PC-3 (cell line): Measurements from ENCODE around the gene CAVIN3. TPM values are rescaled to one million over a fixed set of nuclear protein-coding genes. Genes with fewer than 3 reads are reported as not detected.
A peak's percentile ranks its signal among the peaks of the same experiment; 100 is the strongest.

ENCODE experiments used
- ATAC-seq: fragments of 200-7000 bp; cut with Tn5 transposase; 2 replicates; pipeline ENCODE4 v1.9.1; 2020; ENCODE audit warnings: mild to moderate bottlenecking, moderate library complexity
- BruUV-seq: library from RNA; stranded (reverse); fragments of 400-500 nt; replicated peaks from 2 replicates; lab custom pipeline; 2021; lab: Mats Ljungman, UMichigan
- CTCF ChIA-PET: fragments of 300-600 bp; sonication (Branson Sonifier 250); formaldehyde crosslinking; loops from one replicate; lab custom pipeline; 2022; ENCODE audit warnings: antibody characterized with exemption; lab: Charles Lee
- POLR2A ChIA-PET: fragments of 300-600 bp; sonication (Branson Sonifier 250); formaldehyde crosslinking; loops from one replicate; lab custom pipeline; 2022; ENCODE audit warnings: antibody characterized with exemption; ENCODE audit not compliant: unreplicated experiment; lab: Charles Lee
- DNase-seq: peaks from one replicate; pipeline ENCODE4 v3.0.0-alpha.2; 2015
- H2AFZ ChIP-seq: fragments of 300-600 bp; sonication (generic); 2 replicates; pipeline ENCODE4 v1.6.0; 2016; ENCODE audit warnings: antibody characterized with exemption, low read length
- H3F3A ChIP-seq: fragments of 300-600 bp; sonication (generic); one replicate; pipeline ENCODE4 v1.6.0; 2017; ENCODE audit warnings: antibody characterized with exemption, low read length, control low read depth, mild to moderate bottlenecking; ENCODE audit not compliant: unreplicated experiment
- H3K27ac ChIP-seq: fragments of 300-600 bp; sonication (generic); 2 replicates; pipeline ENCODE4 v1.5.1; 2016; ENCODE audit warnings: mild to moderate bottlenecking, low read length
- H3K27me3 ChIP-seq: fragments of 300-600 bp; sonication (generic); 2 replicates; pipeline ENCODE4 v1.6.1; 2016; ENCODE audit warnings: low read length, mixed read lengths
- H3K36me3 ChIP-seq: fragments of 300-600 bp; sonication (generic); 2 replicates; pipeline ENCODE4 v1.6.1; 2016; ENCODE audit warnings: low read depth, mixed run types, low read length, mixed read lengths
- H3K4me1 ChIP-seq: fragments of 300-600 bp; sonication (generic); 2 replicates; pipeline ENCODE4 v1.5.1; 2016; ENCODE audit warnings: low read length; ENCODE audit not compliant: insufficient read depth
- H3K4me2 ChIP-seq: fragments of 300-600 bp; sonication (generic); 2 replicates; pipeline ENCODE4 v1.6.0; 2016; ENCODE audit warnings: low read length
- H3K4me3 ChIP-seq: fragments of 300-600 bp; sonication (generic); 2 replicates; pipeline ENCODE4 v1.5.1; 2016; ENCODE audit warnings: mild to moderate bottlenecking, low read length, mixed read lengths
- H3K79me2 ChIP-seq: fragments of 300-600 bp; sonication (generic); 2 replicates; pipeline ENCODE4 v1.6.1; 2017; ENCODE audit warnings: low read length, mixed read lengths
- H3K9ac ChIP-seq: fragments of 300-600 bp; sonication (generic); 2 replicates; pipeline ENCODE4 v1.6.0; 2016; ENCODE audit warnings: mild to moderate bottlenecking, low read length
- H3K9me2 ChIP-seq: fragments of 300-600 bp; sonication (generic); replicated peaks from 2 replicates; pipeline ENCODE4 v1.6.1; 2016; ENCODE audit warnings: mixed run types, low read length, mixed read lengths
- H3K9me3 ChIP-seq: fragments of 300-600 bp; sonication (generic); 2 replicates; pipeline ENCODE4 v1.6.1; 2016; ENCODE audit warnings: low read length, mixed read lengths
- H4K20me1 ChIP-seq: fragments of 300-600 bp; sonication (generic); 2 replicates; pipeline ENCODE4 v1.6.1; 2016; ENCODE audit warnings: low read length, mixed read lengths
- EZH2 ChIP-seq: fragments of 300-600 bp; sonication (generic); IDR thresholded peaks from one replicate; pipeline ENCODE4 v1.6.1; 2017; ENCODE audit warnings: antibody characterized with exemption, mild to moderate bottlenecking, low read length; ENCODE audit not compliant: unreplicated experiment
- EZH2phosphoT487 ChIP-seq: fragments of 300-600 bp; sonication (generic); IDR thresholded peaks from 2 replicates; pipeline ENCODE4 v1.6.1; 2018; ENCODE audit warnings: mild to moderate bottlenecking, antibody characterized with exemption, low read length, borderline replicate concordance
- intact Hi-C: fragments of 100-400 bp; cut with micrococcal nuclease; formaldehyde crosslinking; loops from 2 replicates; pipeline ENCODE4 v1.9.0; 2023
- total RNA-seq: library from RNA; depleted of rRNA; stranded (reverse); fragments of >200 nt; gene quantifications from 2 replicates; pipeline ENCODE4 v1.2.3, GENCODE V29; 2014
- TF ChIP-seq, protein P1 (sequence below): fragments of 300-600 bp; sonication (generic); conservative IDR thresholded peaks from 2 replicates; pipeline ENCODE4 v1.5.1; 2017; ENCODE audit warnings: antibody characterized with exemption, low read depth, mild to moderate bottlenecking, low read length

The CAVIN3 gene
- total RNA-seq, 1 experiment from 2014 or later: not detected

DNA sequence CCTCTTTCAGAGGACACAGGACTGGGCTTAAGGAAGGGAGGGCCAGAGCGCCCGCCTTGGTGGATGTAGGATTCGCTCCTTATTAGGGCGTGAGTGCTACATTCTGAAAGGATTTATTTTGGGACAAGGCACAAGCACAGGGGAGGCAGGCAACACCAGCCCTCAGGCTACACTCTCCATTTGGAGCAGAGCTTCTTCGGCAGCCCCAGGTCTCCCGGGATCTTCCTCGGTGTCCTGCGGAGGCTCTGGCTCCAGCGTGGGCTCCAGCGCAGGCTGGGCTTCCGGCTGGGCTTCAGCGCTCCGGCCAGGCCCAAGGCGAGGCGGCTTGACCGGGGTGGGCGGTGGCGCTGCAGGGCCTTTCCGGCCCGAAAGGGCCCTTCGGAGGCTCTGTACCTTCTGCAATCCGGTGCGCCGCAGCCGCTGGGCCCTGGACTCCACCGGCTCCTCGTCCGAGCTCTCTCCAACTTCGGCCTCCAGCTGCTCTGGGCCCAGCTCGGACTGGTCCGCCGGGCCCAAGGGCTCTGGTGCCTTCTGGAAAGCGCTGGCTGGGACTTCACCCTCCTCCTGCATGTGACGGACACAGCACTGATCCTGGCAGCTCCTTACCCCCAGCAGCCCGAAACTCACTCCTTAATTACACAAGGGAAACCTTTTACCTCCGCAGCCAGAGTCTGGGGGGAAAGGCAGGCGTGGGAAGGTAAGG is 1.1 kb downstream of the CAVIN3 start:
- no peaks in the 10 kb centered on the region for H3K9me2 ChIP-seq
- TF ChIP-seq EZH2 (no peak), EZH2phosphoT487 (no peak)
- TF ChIP-seq, protein P1, sequence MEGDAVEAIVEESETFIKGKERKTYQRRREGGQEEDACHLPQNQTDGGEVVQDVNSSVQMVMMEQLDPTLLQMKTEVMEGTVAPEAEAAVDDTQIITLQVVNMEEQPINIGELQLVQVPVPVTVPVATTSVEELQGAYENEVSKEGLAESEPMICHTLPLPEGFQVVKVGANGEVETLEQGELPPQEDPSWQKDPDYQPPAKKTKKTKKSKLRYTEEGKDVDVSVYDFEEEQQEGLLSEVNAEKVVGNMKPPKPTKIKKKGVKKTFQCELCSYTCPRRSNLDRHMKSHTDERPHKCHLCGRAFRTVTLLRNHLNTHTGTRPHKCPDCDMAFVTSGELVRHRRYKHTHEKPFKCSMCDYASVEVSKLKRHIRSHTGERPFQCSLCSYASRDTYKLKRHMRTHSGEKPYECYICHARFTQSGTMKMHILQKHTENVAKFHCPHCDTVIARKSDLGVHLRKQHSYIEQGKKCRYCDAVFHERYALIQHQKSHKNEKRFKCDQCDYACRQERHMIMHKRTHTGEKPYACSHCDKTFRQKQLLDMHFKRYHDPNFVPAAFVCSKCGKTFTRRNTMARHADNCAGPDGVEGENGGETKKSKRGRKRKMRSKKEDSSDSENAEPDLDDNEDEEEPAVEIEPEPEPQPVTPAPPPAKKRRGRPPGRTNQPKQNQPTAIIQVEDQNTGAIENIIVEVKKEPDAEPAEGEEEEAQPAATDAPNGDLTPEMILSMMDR: no peak
- no peak overlapping the region for H3K9ac ChIP-seq
- no peaks in the 10 kb centered on the region for H3F3A ChIP-seq
- intact Hi-C loops: no loop called here
- DNase-seq: no peak
- H3K79me2 ChIP-seq: no peaks in the 10 kb centered on the region
- peaks cover 9% of the 10 kb centered on the region for H3K4me1 ChIP-seq
- POLR2A ChIA-PET: no interaction called here
- peaks cover 6% of the 10 kb centered on the region; the same call in 1 of the 2 replicates for H3K27me3 ChIP-seq
- H3K4me2 ChIP-seq: no peak overlapping the region
- CTCF ChIA-PET: no interaction called here
- H3K27ac ChIP-seq: no peak overlapping the region
- no peaks in the 10 kb centered on the region for H4K20me1 ChIP-seq
- no peaks in the 10 kb centered on the region for H3K9me3 ChIP-seq
- ATAC-seq: no peak
- no TSS peak for BruUV-seq
- no peak overlapping the region for H2AFZ ChIP-seq
- H3K36me3 ChIP-seq: no peaks in the 10 kb centered on the region
- no peak overlapping the region for H3K4me3 ChIP-seq

DNA sequence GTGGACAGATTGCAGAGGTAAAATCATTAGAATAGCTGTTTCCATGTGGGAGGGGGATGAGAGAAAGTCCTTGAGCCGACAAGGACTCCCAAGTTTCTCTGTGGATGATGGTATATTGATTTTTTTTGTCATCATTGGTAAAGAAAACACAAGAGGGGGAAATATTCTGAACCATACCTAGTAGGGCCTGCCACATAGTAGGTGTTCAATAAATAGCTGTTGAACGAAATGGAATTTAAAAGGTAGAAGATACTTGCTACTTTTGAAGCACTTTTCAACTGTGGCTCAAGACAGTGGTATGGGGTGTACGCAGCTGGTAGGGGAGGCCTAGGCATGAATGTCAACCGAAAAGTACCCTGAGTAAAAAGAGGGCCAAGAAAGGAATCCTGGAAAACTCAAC is 2.1 kb downstream of the CAVIN3 start:
- no peak overlapping the region for H3K4me2 ChIP-seq
- H3K4me3 ChIP-seq: no peak overlapping the region
- H3K9me3 ChIP-seq: no peaks in the 10 kb centered on the region
- no peak for TF ChIP-seq EZH2phosphoT487
- TF ChIP-seq, protein P1: no peak
- no peak for TF ChIP-seq EZH2
- no peaks in the 10 kb centered on the region for H3K9me2 ChIP-seq
- BruUV-seq: no TSS peak
- intact Hi-C loops: no loop called here
- peaks cover 9% of the 10 kb centered on the region for H3K4me1 ChIP-seq
- ChIA-PET POLR2A (no interaction called here), CTCF (no interaction called here)
- H3K79me2 ChIP-seq: no peaks in the 10 kb centered on the region
- peaks cover 14% of the 10 kb centered on the region for H3K27me3 ChIP-seq
- no peak overlapping the region for H3K9ac ChIP-seq
- no peak overlapping the region for H3K27ac ChIP-seq
- H3K36me3 ChIP-seq: no peaks in the 10 kb centered on the region
- ATAC-seq (no peak), DNase-seq (no peak)
- no peak overlapping the region for H2AFZ ChIP-seq
- no peaks in the 10 kb centered on the region for H4K20me1 ChIP-seq
- H3F3A ChIP-seq: no peaks in the 10 kb centered on the region

GRCh38 chr11:6315811-6316425 is 4.4 kb downstream of the CAVIN3 start:
- Histone ChIP-seq H3K9me3 (no peaks in the 10 kb centered on the region), H4K20me1 (no peaks in the 10 kb centered on the region), H3K36me3 (no peaks in the 10 kb centered on the region), H3K27me3 (peaks cover 35% of the 10 kb centered on the region), H2AFZ (no peak overlapping the region), H3K79me2 (no peaks in the 10 kb centered on the region), H3K27ac (no peak overlapping the region), H3K9me2 (no peaks in the 10 kb centered on the region), H3K9ac (no peak overlapping the region), H3K4me1 (no peaks in the 10 kb centered on the region), H3K4me3 (no peak overlapping the region), H3F3A (no peaks in the 10 kb centered on the region), H3K4me2 (no peak overlapping the region)
- TF ChIP-seq, protein P1: peak; percentile 84
- TF ChIP-seq EZH2 (no peak), EZH2phosphoT487 (no peak)
- peak; percentile 64 for DNase-seq
- intact Hi-C loops: loop anchor here (1.0 to 2.0 kb wide), 3 partner anchors 17 to 293 kb away; no protein-coding TSS in a partner anchor
- BruUV-seq: no TSS peak
- peak; percentile 98 for ATAC-seq
- POLR2A ChIA-PET: no interaction called here
- CTCF ChIA-PET: no interaction called here
